Endodermal cell (in vitro differentiated cells): ENCODE measurements around the gene GSS. TPM values are rescaled to one million over a fixed set of nuclear protein-coding genes. Genes with fewer than 3 reads are reported as not detected.

Experiments used
- DNase-seq: peaks from one replicate; pipeline ENCODE4 v3.0.0-alpha.2; 2017
- H3K27ac ChIP-seq: 2 replicates; pipeline ENCODE4 v1.5.1; 2013; ENCODE audit warnings: mild to moderate bottlenecking, low read depth, low read length, moderate library complexity
- H3K27me3 ChIP-seq: 2 replicates; pipeline ENCODE4 v1.6.1; 2013; ENCODE audit warnings: mild to moderate bottlenecking, low read length, moderate library complexity; ENCODE audit not compliant: insufficient read depth, control insufficient read depth, poor library complexity, severe bottlenecking
- H3K36me3 ChIP-seq: 2 replicates; pipeline ENCODE4 v1.7.0; 2013; ENCODE audit warnings: mild to moderate bottlenecking, low read length, moderate library complexity; ENCODE audit not compliant: control insufficient read depth, insufficient read depth
- H3K4me1 ChIP-seq: one replicate; pipeline ENCODE4 v1.7.0; 2013; ENCODE audit warnings: low read length; ENCODE audit not compliant: control insufficient read depth, insufficient read depth
- H3K4me3 ChIP-seq: 2 replicates; pipeline ENCODE4 v1.5.1; 2013; ENCODE audit warnings: mild to moderate bottlenecking, low read length, moderate library complexity
- H3K9ac ChIP-seq: 2 replicates; pipeline ENCODE4 v1.6.1; 2013; ENCODE audit warnings: mild to moderate bottlenecking, low read length, moderate library complexity; ENCODE audit not compliant: poor library complexity, severe bottlenecking; ENCODE audit errors: extremely low read depth
- H3K9me3 ChIP-seq: 2 replicates; pipeline ENCODE4 v1.6.1; 2013; ENCODE audit warnings: mild to moderate bottlenecking, low read length, moderate library complexity; ENCODE audit not compliant: control insufficient read depth
- H3K27ac Mint-ChIP-seq: 2 replicates; pipeline ENCODE4 v1.8.0; 2020; ENCODE audit warnings: mixed read lengths
- H3K27me3 Mint-ChIP-seq: 2 replicates; pipeline ENCODE4 v1.8.0; 2021; ENCODE audit warnings: mild to moderate bottlenecking, mixed read lengths; ENCODE audit not compliant: insufficient read depth
- H3K36me3 Mint-ChIP-seq: 2 replicates; pipeline ENCODE4 v1.8.0; 2020; ENCODE audit warnings: low read depth, mixed read lengths
- H3K4me1 Mint-ChIP-seq: 2 replicates; pipeline ENCODE4 v1.8.0; 2020; ENCODE audit warnings: mixed read lengths
- H3K4me3 Mint-ChIP-seq: 2 replicates; pipeline ENCODE4 v1.8.0; 2020; ENCODE audit warnings: mild to moderate bottlenecking, moderate library complexity, mixed read lengths
- H3K9me3 Mint-ChIP-seq: 2 replicates; pipeline ENCODE4 v1.8.0; 2020; ENCODE audit warnings: mild to moderate bottlenecking, mixed read lengths
- WGBS, 2 experiments: methylation state at CpG; one replicate each; pipeline versions ENCODE4 v1.1.5 to v1.1.7; 2013; ENCODE audit warnings: missing lambda C conversion rate in 2 of 2, mixed read lengths in 1 of 2; ENCODE audit not compliant: insufficient coverage in 1 of 2, insufficient read length in 1 of 2; 5-methylcytosine and 5-hydroxymethylcytosine counted together
- total RNA-seq, 2 donors: library from RNA; stranded (reverse); fragmentation: NEBNext Ultra II Directional in 1 of 2; extraction: Animal tissue kit (Norgen Biotek cat#: 25700) in 1 of 2; gene quantifications; 2 replicates in 1 of 2; 3 replicates in 1 of 2; pipeline ENCODE4 v1.2.1, GENCODE V29; 2021
- TF ChIP-seq, protein P1 (sequence below): fragments of 200-600 bp; sonication (generic); conservative IDR thresholded peaks from 2 replicates; pipeline ENCODE4 v1.5.0; 2021; ENCODE audit warnings: antibody characterized with exemption, mild to moderate bottlenecking

GSS gene
- total RNA-seq, 2 donors from 2014 or later: 60.8 to 71.3 TPM

DNA sequence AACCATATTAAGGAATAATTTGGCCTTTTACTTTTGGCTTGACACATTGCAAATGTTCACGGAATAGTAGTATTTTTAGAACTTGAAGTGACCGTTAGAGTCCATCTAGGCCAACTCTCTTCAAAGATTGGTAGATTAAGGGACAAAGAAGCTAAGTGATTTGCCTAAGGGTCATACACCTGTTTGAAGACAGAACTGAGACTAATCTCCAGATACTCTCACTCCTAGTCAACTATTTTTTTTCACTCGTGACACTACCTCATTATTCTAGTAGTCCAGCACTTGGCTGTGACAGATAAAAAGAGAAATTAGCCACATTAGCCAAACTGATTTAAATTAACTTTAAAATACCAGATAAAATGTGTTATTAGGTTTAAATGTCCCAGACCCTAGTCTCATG is 68.6 kb downstream of the GSS start:
- 72 to 96% methylated on average over 2 to 3 of the region's 3 CpGs for WGBS, 2 experiments
- Histone ChIP-seq H3K4me1 (peaks cover 3% of the 10 kb centered on the region), H3K36me3 (peaks cover 5% of the 10 kb centered on the region), H3K9ac (no peak overlapping the region), H3K27me3 (no peaks in the 10 kb centered on the region), H3K27ac (no peak overlapping the region), H3K4me3 (no peak overlapping the region), H3K9me3 (no peaks in the 10 kb centered on the region)
- no peak for DNase-seq
- Mint-ChIP-seq H3K27ac (no peak overlapping the region), H3K36me3 (peaks cover 16% of the 10 kb centered on the region), H3K27me3 (no peaks in the 10 kb centered on the region), H3K9me3 (no peaks in the 10 kb centered on the region), H3K4me1 (peaks cover 6% of the 10 kb centered on the region), H3K4me3 (no peak overlapping the region)
- TF ChIP-seq, protein P1, sequence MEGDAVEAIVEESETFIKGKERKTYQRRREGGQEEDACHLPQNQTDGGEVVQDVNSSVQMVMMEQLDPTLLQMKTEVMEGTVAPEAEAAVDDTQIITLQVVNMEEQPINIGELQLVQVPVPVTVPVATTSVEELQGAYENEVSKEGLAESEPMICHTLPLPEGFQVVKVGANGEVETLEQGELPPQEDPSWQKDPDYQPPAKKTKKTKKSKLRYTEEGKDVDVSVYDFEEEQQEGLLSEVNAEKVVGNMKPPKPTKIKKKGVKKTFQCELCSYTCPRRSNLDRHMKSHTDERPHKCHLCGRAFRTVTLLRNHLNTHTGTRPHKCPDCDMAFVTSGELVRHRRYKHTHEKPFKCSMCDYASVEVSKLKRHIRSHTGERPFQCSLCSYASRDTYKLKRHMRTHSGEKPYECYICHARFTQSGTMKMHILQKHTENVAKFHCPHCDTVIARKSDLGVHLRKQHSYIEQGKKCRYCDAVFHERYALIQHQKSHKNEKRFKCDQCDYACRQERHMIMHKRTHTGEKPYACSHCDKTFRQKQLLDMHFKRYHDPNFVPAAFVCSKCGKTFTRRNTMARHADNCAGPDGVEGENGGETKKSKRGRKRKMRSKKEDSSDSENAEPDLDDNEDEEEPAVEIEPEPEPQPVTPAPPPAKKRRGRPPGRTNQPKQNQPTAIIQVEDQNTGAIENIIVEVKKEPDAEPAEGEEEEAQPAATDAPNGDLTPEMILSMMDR: no peak

DNA sequence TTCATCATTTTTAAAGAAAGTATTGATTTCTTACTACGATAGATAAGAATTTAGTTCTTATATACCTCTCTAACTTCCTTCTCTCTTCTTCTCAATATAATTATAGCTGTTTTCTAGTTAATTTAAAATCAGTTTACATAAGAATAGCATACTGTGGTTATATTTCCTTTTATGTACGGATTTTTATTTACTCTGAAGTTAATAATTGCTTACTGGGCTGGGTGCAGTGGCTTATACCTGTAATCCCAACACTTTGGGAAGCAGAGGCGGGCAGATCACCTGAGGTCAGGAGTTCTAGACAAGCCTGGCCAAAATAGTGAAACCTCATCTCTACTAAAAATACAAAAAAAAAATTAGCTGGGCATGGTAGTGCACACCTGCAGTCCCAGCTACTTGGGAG is 69.5 kb downstream of the GSS start:
- Histone ChIP-seq H3K27ac (no peak overlapping the region), H3K9me3 (no peaks in the 10 kb centered on the region), H3K4me1 (peaks cover 3% of the 10 kb centered on the region), H3K36me3 (peaks cover 5% of the 10 kb centered on the region), H3K9ac (no peak overlapping the region), H3K4me3 (no peak overlapping the region), H3K27me3 (no peaks in the 10 kb centered on the region)
- 83 to 91% methylated on average over 1 to 2 of the region's 3 CpGs for WGBS, 2 experiments
- Mint-ChIP-seq H3K4me3 (no peak overlapping the region), H3K27ac (no peak overlapping the region), H3K27me3 (no peaks in the 10 kb centered on the region), H3K9me3 (no peaks in the 10 kb centered on the region), H3K36me3 (peaks cover 16% of the 10 kb centered on the region), H3K4me1 (peaks cover 6% of the 10 kb centered on the region)
- no peak for DNase-seq
- TF ChIP-seq, protein P1: no peak

DNA sequence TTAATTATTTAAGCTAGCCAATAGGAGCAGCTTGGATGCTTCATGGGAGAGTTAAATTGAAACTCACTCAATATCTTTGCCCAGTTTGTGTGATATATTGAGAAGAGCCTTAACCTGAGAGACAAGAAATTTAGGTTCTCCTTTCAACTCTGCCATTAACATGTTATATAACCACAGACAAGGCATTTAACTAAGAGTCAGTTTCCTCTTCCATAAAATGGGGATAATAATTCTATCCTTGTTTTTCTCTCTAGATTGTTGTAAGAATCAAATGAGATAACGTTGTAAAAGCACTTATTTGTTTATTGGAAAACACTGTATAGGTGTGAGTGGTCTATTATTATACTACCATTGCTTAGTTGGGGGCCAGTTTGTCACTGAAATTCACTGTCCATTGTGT is 71.3 kb downstream of the GSS start:
- Mint-ChIP-seq H3K4me1 (no peaks in the 10 kb centered on the region), H3K4me3 (no peak overlapping the region), H3K27ac (no peak overlapping the region), H3K9me3 (no peaks in the 10 kb centered on the region), H3K27me3 (no peaks in the 10 kb centered on the region), H3K36me3 (peaks cover 16% of the 10 kb centered on the region)
- 83% methylated on average over 1 of the region's 1 CpG; no CpG with 5 or more reads in 1 of the 2 experiments for WGBS, 2 experiments
- no peaks in the 10 kb centered on the region for H3K9me3 ChIP-seq
- no peak overlapping the region for H3K27ac ChIP-seq
- no peaks in the 10 kb centered on the region for H3K4me1 ChIP-seq
- TF ChIP-seq, protein P1: no peak
- no peak overlapping the region for H3K9ac ChIP-seq
- H3K4me3 ChIP-seq: no peak overlapping the region
- H3K27me3 ChIP-seq: no peaks in the 10 kb centered on the region
- H3K36me3 ChIP-seq: peaks cover 5% of the 10 kb centered on the region
- DNase-seq: no peak
